G401 (cell line): Measurements from ENCODE around the gene SDC3. TPM values are rescaled to one million over a fixed set of nuclear protein-coding genes. Genes with fewer than 3 reads are reported as not detected.

Experiments
- DNase-seq: peaks from one replicate; pipeline ENCODE4 v3.0.0-alpha.2; 2015; ENCODE audit warnings: low spot score
- in situ Hi-C: cut with HindIII; loops from 2 replicates; pipeline ENCODE4 v1.10.0; 2016; ENCODE audit warnings: low sequenced_read_pairs, mixed read lengths
- total RNA-seq: library from RNA; depleted of rRNA; stranded (reverse); fragments of >200 nt; shearing (Covaris generic); gene quantifications from 2 replicates; pipeline ENCODE4 v1.2.3, GENCODE V29; 2014

The SDC3 gene
- total RNA-seq, 1 experiment from 2014 or later, result 23.0 TPM

DNA sequence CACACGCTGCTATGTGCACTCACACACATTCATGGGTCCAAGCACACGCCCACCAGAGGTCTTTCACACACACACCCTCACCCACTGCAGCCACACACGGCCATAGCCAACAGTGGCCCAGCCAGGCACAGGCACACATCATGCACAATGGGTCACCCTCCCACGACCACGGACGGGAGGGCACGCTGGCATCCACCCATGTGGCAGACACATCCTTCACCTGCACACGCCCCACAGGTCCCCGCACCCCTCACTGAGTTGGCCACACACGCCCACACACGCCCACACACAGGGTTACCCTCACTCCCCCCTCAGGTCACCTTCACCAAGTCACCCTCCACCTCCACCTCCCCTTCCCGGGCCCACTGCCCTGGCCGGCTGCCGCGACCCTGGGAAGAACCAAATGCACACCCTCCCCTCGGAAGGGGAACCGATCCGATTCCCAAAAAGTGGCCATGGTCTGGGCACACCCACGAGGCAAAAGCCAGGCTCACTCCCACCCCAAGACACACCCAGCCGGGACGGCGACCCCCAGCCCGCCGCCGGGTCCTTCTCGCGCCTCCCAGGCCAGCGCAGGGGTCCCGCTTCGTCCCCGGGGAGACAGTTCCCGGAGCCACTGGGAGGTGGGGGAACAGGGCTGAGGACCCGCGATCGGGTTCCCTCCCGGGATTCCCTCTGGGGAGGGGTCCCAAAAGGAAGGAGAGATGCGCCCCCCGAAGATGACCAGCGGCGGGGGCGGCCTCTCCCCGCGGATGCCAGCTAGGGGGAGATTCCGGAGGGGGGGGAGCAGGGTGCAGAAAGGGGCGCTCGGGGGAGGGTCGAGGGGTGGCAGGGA is 860 bp downstream of the SDC3 start:
- DNase-seq, result no peak
- in situ Hi-C loops, result no loop called here

DNA sequence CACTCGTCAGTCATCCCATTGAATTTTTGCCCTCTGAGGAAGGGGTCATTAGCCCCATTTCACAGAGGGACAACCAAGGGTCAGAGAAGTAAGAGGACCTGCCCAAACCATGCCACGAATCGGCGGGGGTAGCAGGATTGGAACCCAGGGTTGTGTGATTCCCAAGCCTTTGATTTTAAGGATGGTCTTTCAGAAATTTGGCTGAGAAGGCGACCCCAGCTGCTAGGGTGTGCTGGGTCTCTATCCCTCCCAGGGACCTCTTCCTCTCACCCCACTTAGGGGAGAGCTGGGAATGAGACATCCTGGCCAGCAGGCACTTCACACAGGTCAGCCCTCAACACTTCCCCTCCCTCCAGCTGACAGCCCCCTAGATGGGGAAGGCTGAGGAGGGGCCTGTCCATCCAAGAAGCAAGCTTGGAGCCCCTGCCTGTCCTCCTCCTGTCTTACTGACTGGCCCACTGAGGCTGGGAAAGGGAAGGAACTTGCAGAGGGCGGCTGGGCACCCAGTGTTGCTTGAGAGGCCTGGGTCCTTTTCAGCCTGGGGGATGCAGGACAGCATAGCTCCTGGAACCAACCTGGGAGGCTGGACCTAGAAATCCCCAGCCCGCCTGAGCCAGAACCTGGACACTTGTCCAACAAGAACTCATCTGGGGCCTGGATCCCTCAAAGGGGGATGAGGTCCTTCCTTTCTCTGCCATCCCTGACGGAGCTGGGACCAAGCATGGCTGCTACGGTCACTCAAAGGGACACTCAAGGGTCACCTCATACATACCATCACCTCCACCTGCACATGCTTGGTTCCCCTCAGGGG is 1.7 kb downstream of the SDC3 start:
- in situ Hi-C loops, result no loop called here
- no peak for DNase-seq

DNA sequence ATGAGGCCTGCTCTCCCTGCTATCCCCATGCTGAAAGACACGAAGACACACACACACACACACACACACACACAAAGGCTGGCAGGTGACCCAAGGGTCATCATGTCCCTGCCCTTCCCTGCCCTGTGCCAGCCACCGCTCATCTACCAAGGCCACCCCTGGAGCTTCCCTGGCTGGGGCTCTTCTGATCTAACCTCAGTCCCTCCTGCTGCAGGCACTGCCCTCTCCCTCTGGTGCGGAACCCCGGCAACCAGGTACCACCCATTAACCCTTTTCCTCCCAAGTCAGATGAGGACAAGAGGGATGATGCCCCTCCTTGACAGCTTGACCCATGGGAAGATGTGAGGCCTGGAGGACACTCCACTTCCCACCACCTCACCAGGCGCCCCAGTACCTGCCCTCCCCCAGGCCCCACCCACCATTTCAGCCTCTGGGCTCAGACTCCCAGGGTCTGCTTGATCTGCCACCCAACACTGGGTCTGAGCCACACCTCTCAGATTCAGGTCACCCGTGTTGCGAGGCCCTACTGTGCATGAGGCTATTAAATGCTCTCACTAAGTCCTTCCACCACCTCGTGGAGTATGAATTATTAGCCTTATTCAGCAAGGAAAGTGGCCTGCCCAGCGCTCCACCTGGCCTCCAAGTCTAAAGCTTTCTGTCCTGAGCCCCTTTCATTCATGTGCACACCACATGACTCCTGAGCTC is 2.5 kb downstream of the SDC3 start:
- in situ Hi-C loops, result no loop called here
- no peak for DNase-seq

DNA sequence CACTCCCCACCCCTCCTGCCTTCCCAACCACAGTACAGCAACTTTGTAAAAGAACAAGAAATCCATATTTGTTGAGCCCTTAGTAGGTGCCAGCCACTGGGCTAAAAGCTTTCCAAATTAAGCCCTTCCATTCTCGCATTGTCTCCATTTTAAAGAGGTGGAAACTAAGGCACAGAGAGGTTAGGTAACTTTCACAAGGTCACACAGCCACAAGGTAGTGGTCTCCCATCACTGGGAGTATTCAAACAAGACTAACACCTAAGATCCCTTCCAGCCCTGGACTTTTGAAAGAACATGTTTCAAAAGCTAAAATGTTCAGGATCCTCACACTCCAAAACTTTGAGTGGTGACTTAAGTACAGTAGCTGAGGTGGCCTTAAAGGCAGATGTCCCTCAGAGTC is 3.2 kb downstream of the SDC3 start:
- DNase-seq, result no peak

DNA sequence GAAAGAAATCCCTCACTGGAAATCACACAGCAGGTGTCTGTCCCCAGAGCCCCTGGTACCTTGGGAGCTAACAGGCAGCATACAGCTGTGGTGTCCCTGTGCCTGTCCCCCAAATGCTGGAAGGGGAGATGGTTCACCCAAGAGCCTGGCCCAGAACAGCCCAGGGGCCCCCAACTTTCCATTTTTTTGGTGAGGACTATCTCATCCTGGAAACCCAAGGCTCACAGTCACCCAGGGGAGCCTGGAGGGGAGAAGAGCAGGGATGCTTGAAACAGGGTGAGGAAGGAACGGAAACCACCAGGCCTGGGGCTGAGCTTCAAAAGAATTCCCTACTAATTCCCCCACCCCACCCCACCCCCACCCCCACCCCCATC is 3.6 kb downstream of the SDC3 start:
- in situ Hi-C loops, result no loop called here
- DNase-seq, result no peak

More for the DNA sequence above, 3.2 kb downstream of the SDC3 start:
- in situ Hi-C loops, result no loop called here

DNA sequence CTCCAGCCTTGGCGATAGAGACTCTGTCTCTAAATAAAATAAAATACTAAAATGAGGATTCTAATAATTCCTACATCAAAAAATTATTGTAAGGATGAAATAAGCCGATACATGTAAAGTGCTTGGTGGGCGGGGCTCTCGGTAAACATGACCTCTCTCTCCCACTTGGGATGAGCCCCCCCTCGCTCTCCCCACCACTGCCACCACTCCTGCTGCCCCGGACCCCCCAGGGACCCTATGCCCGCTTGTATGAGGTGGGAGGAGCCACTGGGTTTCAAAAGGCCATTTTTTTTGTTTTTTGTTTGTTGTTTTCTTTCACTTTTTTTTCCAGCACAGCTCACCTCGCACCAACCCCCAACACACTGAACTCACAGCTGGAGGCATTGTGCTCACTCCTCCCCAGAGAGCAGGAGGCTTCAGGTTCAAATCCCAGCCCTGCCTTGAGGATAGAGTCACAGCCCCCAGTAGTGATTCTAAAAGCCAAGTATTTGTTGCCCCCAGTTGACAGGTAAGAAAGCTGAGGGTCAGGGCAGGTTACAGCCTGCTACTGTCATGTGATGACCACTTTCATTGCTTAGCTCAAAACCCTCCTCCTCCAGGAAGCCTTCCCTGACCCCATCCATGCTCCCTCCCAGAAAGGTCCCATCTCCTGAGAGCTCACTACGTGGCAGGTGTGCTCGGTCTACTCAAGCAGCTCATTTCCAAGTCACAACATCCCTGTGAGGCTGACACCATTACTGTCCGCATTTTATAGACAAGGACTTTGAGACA is 4.2 kb downstream of the SDC3 start:
- DNase-seq, result no peak
- in situ Hi-C loops, result no loop called here

DNA sequence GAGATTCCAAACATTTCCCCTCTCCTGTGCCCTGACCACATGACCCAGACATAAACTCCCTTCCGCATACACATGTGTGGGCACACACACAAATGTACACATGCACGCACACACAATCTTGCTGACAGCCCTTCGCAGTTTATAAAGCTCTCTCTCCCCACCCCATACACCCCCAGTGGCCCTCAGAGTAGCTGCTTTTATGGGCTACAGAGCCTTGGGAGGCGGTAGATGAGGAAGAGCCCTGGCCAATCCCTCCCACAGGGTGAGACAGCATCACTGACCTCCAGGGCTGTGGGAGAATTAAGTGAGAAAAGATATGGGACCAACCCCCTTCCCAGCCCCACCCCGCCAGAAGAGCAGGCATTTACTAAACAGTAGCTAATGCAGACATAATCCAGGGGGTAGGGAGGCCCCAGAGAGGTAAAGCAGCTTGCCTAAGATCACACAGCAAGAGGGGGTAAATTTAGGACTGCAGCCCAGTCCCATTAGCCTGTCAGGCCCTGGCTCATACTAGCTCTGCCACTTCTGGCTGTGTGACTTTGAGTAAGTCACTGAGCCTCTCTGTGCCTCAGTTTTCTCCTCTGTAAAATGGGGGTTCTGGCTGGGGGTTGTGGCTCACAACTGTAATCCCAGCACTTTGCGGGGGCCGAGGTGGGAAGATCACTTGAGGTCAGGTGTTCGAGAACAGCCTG is 5.1 kb downstream of the SDC3 start:
- in situ Hi-C loops, result no loop called here
- no peak for DNase-seq

DNA sequence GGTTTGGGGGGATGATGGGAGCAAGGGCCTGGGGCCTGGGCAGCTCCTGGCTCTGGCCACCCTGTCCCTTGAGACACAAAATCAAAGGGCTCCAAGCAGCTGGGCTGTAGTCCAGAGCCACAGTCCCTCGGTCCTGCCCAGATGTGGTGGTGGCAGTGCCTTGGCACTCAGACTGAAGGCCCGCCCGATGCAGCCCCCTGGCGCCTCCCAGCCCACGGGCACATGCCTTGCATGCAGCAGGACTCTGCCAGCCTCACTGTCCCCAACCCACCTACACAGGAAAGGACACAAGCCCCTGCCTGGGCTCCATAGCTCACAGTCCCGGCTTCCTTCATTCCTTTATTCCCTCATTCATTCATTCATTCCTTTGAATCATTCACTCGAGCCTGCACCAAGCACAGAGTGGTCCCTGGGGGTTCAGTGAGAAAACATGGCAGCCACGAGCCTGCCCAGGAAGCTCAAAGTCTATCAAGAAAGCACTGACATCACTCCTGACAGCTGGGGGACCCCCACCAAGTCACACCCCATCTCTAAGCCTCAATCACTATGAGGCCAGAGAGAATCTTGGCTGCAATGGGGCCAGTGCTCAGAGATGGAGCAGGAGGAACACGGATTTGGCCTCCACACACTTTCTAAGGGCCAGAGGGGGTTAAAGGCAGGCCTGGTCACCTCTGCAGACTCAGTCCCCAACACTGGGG is 5.8 kb downstream of the SDC3 start:
- DNase-seq, result no peak
- in situ Hi-C loops, result no loop called here

DNA sequence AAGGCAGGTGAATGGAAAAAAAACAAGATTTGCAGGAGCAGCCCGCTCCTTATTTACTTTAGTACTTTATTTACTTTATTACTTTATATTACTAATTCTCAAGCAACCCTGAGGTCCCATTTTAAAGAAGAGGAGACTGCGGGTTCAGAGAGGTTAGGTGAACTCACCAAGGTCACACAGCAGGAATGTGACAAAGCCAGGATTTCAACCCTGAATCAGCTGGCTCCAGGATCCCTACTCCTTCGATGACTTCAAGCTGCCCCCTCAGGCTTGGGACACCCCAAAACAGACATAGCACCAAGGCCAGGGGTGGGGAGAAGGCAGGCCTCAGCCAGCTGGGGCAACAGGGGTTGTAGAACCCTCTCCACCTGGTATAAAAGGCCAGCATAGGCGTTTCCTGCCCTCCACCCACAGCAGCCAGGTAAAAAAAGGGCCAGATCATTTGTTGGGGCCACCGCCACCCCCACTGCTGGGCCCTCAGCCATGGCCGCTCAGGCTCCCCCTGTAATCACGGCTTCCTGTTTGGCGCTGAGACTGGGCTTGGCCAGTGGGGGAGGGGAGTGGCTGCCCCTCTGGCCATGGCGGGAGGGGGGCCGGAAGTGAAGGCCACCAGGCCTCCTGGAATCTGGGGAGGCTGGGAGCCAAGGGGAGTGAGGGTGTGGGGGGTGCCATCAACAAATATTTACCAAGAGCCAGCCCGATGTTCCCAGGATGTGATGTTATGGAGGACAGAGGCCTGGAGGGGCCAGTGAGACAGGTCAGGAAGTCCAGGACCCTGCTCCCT is 6.6 kb downstream of the SDC3 start:
- no peak for DNase-seq
- in situ Hi-C loops, result no loop called here

DNA sequence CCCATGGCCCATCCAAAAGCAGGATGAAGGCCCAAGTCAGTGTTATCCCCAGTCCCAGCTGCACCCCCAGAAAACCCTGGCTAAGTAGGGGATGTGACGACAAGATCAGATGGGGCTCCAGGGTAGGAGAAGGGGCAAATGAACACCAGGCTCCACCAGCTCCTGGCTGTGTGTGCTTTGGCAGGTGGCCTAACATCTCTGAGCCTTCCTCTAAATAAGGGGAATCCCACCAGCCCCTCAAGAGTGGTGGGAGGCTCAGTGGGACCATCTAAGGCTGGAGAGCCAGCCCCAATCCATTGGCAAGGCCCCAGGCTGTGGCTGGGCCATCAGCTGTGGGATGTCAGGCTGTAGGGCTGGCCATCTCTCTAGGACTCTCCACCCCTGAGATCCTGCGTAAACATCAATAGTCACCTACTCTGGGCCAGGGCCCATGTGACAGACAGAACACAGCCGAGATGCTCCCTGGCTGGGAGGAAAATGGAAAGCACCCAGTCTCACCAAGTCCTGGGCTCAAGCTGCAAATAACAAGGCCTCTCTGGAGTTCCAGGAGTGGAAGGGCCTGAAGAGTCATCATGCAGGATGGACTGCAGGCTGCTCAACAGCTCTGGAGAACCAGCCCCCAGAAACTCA is 7.5 kb downstream of the SDC3 start:
- no peak for DNase-seq
- in situ Hi-C loops, result no loop called here

DNA sequence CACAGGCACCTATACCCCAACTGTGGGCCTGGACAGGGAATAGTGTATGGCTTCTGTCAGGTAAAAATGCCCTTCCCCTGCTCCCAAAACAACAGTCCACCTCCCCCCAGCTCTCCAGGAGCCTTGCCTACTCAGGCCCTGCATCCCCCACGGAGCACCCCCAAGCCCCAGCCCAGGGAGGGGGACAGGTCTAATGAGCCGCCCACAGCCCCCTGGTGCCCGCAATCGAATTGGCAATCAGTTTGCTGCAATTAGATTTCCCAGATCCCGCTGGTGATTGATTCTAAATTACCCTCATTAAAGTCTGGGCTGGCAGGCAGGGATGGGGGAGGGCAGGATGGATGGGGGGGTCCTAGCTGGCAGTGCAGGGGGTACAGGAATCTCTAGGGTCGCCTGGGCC is 8.1 kb downstream of the SDC3 start:
- DNase-seq, result no peak
- in situ Hi-C loops, result no loop called here

DNA sequence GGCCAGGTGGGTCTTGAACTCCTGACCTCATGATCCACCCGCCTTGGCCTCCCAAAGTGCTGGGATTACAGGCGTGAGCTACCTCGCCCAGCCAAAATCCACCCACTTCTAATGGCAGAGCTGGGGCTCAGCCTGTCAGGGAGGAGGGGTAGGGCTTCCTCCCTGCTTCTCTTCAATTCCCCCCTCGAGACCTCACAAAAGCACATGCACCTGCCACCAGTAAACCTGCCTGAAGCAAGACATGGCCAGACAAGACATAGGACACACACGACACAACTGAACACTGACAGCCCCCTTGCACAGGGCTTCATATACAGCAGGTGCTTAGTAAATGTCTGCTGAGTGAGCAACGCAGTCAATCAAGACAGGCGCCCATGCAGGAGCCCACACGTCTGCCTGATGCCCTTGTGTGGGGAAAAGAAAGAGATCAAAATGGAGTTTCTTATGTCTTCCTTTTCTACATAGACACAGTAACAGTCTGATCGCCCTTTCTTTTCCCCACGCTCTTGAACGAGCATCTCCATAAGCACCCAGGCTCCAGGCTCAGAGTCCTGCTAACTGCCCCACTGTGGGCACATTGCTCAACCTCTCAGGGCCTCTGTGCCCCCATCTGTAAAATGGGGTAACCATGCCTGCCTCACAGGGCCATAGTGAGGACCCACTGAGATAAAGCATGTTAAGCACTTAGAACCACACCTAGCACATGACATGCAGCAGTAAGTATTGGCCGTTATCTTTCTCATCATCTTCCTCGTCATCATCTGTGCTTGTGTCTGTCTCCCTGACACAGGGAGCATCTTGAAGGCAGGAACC is 8.8 kb downstream of the SDC3 start:
- DNase-seq, result no peak
- in situ Hi-C loops, result no loop called here

DNA sequence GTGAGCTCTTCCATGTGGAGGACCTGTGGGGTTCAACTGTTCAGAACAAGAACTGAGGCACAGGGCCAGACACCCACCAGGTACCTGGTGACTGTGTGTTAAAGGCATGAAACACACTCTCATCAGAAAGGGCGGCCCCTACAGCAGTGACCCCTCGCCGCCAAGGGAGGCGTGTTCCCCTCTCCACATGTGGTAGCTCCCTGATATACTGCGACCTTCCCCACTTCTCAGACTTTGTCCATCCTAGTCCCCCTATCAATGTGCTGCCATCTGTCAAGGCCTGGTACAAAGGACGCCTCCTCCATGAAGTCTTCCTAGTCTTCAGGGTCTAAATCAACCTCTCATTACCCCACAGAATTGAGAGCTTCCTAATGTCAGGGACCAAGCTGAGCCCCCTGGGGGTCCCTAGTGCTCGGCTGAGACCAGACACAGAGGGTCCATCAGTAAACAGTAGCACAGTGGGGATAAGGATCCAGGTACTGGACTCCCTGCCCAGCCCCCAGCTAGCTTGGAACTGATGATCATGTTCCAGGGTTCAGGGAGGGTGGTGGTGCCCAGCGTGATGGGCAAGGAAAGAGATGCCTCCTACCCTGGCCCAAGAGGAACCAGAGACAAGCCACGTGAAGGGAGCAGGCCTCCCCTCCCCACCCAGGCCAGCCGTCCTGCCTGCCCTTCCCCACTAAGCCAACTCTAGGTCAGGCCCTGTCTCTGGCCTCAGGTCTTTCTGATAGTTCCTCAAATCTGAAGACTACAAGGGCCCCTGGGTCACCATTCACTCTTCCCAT is 10.3 kb downstream of the SDC3 start:
- in situ Hi-C loops, result no loop called here
- no peak for DNase-seq

DNA sequence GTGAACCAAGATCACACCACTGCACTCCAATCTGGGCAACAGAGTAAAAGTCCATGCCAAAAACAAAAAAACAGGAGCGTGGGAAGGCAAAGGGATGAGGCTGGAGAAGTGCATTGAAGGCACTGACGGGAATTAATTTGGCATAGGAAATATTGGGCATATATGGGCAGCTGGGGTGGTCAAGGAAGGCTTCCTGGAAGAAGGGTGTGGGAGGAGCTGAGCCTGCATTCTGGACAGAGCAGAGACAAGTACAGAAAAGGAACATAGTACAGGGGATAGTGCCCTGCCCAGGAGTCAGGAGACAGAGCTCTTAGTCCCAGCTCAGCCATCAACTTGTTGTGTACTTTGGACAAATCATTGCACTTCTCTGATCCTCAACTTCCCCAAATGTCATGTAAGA is 11.7 kb downstream of the SDC3 start:
- DNase-seq, result no peak
- in situ Hi-C loops, result no loop called here

DNA sequence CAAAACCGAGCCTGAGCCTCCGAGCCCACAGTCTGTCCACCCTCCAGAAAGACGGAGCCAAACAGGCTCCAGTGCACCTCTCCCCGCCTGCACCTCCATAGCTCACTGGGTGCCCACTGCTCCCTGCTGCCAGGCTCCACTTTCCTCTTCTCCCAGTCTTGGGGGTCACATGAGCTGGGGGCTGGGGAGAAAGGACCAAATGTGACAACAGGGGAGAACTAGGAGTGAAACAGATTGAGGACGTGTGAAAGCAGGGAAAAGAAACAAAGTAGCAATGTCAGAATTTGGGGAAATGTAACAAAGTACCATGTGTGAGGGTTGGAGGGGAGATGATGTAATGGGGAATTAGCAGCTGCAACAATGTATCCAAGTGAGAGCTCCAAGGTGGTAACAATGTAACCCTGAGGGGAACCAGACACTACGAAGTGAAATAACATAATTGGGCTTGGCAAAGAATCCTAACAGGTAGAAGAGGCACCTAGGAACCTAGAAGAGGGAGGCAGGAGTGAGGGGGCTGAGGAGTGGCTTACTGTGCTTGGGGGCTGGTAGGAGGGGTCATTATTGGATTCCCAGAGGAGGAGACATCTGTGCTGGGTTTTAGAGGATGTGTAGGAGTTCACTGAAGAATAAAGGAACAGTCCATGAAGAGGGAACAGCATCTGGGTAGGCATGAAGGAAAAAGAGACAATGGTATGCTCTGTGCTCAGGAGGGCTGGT is 12.5 kb downstream of the SDC3 start:
- no peak for DNase-seq
- in situ Hi-C loops, result no loop called here
